Stomach (tissue), 9 donors: ENCODE measurements around the gene POLE2. TPM values are rescaled to one million over a fixed set of nuclear protein-coding genes. Genes with fewer than 3 reads are reported as not detected.

Source experiments
- DNase-seq, 2 donors: peaks; one replicate each; pipeline versions ENCODE4 v3.0.0 to v3.0.0-alpha.2; 2013 to 2019
- H3K27ac ChIP-seq, 5 donors: fragments of 200-600 bp in 4 of 5; sonication (generic) in 4 of 5; one replicate each; pipeline ENCODE4 v1.5.1; 2013 to 2019; ENCODE audit warnings: mild to moderate bottlenecking in 1 of 5, moderate library complexity in 1 of 5
- H3K27me3 ChIP-seq, 3 donors: fragments of 200-600 bp; sonication (generic); one replicate each; pipeline ENCODE4 v1.5.1; 2017 to 2019; ENCODE audit warnings: mixed run types in 1 of 3
- H3K36me3 ChIP-seq, 4 donors: fragments of 200-600 bp; sonication (generic); 1 replicate in 3 of 4; 2 replicates in 1 of 4; pipeline ENCODE4 v1.5.1; 2016 to 2019
- H3K4me1 ChIP-seq, 4 donors: fragments of 200-600 bp; sonication (generic); one replicate each; pipeline ENCODE4 v1.5.1; 2016 to 2019
- H3K4me3 ChIP-seq, 4 donors: fragments of 200-600 bp; sonication (generic) in 3 of 4; one replicate each; pipeline ENCODE4 v1.5.1; 2016 to 2019; ENCODE audit warnings: mild to moderate bottlenecking in 1 of 4
- H3K9me3 ChIP-seq, 4 donors: fragments of 200-600 bp; sonication (generic); one replicate each; pipeline ENCODE4 v1.5.1; 2016 to 2019
- EP300 ChIP-seq: sonication (generic); formaldehyde crosslinking; IDR thresholded peaks from one replicate; pipeline ENCODE4 v1.6.1; 2017; ENCODE audit warnings: antibody characterized with exemption
- POLR2A ChIP-seq, 4 donors: fragments of 450-650 bp; IDR thresholded peaks; one replicate each; pipeline ENCODE4 v1.6.1; 2016; ENCODE audit warnings: antibody characterized with exemption in 4 of 4, control low read depth in 2 of 4, mild to moderate bottlenecking in 1 of 4, moderate library complexity in 1 of 4
- POLR2AphosphoS5 ChIP-seq, 3 donors: sonication (generic); formaldehyde crosslinking; IDR thresholded peaks; one replicate each; pipeline ENCODE4 v1.6.1; 2016; ENCODE audit warnings: antibody characterized with exemption in 3 of 3
- WGBS, 5 donors: extraction: QIAGEN DNeasy Blood & Tissue Kit in 3 of 5; methylation state at CpG; one replicate each; pipeline versions ENCODE4 v1.1.5 to v1.1.7; 2013 to 2018; 5-methylcytosine and 5-hydroxymethylcytosine counted together
- intact Hi-C: fragments of 100-400 bp; cut with DNase I; formaldehyde crosslinking; loops from one replicate; pipeline ENCODE4 v1.15.1; 2023; ENCODE audit warnings: low total_unique reads
- polyA plus RNA-seq, 3 donors: library from polyadenylated mRNA; stranded (reverse); fragments of 200-250 nt; gene quantifications; one replicate each; pipeline ENCODE4 v1.2.3, GENCODE V29; 2013
- small RNA-seq, 4 donors: library from RNA; depleted of rRNA; stranded (forward); fragments of <200 nt; gene quantifications; one replicate each; pipeline ENCODE3, GENCODE V24; 2016
- total RNA-seq, 5 donors: library from RNA; depleted of rRNA; stranded (reverse); fragments of >200 nt; gene quantifications; one replicate each; pipeline versions ENCODE4 v1.1.0 to v1.2.3, GENCODE V29; 2014 to 2016
- TF ChIP-seq, protein P1 (sequence below), 7 experiments: fragments of 450-650 bp in 4 of 7; fragments of 200-600 bp in 3 of 7; sonication (generic) in 3 of 7; IDR thresholded peaks; one replicate each; pipeline ENCODE4 v1.5.1; 2016 to 2019; ENCODE audit warnings: antibody characterized with exemption in 7 of 7, control low read depth in 2 of 7, mild to moderate bottlenecking in 1 of 7
- donor health status: healthy with polysubstance abuse.
- donor health status: Bipolar disorder and iron deficiency.
- donor health status: healthy.

POLE2 gene
- total and polyA plus RNA-seq, 8 donors = 1.8 to 17.1 (median 5.2) TPM; not detected in 1

GRCh38 chr14:49594347-49595091 lies 93.5 kb downstream of the POLE2 start:
- Histone ChIP-seq H3K9me3 (no peaks in the 10 kb centered on the region), H3K27ac (peak overlapping the region in 1 of 5 donors; percentile 15), H3K4me3 (no peak overlapping the region), H3K4me1 (peaks cover 0 to 35% (median 13%) of the 10 kb centered on the region in 4 donors), H3K36me3 (no peaks in the 10 kb centered on the region), H3K27me3 (no peaks in the 10 kb centered on the region)
- intact Hi-C loops = no loop called here
- TF ChIP-seq POLR2A (IDR thresholded peaks at IDR 0.05) = no peak
- no peak for TF ChIP-seq POLR2AphosphoS5 (IDR thresholded peaks at IDR 0.05)
- TF ChIP-seq, protein P1, sequence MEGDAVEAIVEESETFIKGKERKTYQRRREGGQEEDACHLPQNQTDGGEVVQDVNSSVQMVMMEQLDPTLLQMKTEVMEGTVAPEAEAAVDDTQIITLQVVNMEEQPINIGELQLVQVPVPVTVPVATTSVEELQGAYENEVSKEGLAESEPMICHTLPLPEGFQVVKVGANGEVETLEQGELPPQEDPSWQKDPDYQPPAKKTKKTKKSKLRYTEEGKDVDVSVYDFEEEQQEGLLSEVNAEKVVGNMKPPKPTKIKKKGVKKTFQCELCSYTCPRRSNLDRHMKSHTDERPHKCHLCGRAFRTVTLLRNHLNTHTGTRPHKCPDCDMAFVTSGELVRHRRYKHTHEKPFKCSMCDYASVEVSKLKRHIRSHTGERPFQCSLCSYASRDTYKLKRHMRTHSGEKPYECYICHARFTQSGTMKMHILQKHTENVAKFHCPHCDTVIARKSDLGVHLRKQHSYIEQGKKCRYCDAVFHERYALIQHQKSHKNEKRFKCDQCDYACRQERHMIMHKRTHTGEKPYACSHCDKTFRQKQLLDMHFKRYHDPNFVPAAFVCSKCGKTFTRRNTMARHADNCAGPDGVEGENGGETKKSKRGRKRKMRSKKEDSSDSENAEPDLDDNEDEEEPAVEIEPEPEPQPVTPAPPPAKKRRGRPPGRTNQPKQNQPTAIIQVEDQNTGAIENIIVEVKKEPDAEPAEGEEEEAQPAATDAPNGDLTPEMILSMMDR (IDR thresholded peaks at IDR 0.05) = no peak
- TF ChIP-seq EP300 = no peak
- DNase-seq = peak in 1 of 2 donors; percentile 80
- 18 to 25% (median 24%) methylated on average over 4 of the region's 4 CpGs for whole genome bisulfite sequencing, 5 donors

Small RNAs within 50 kb of the gene (small RNA-seq; reads per million reads assigned to genes)
- gene AL139099.3 (0 reads per million in 4 donors), gene RNU6ATAC30P (0 reads per million in 4 donors)

Other genes with a start within 250 kb of the POLE2 start
- gene RPS29, start 101.8 kb downstream of the POLE2 start, total RNA-seq = 1,000 to 10,000 TPM in 4 of 5 donors, 100 to 1,000 TPM in 1; 422 to 7,374 (median 3,087) TPM
- gene RPS29, start 101.8 kb downstream of the POLE2 start, polyA plus RNA-seq = 1,000 to 10,000 TPM; 3,066 to 5,618 (median 3,985) TPM
- 10 to 100 TPM in 2 of 5 donors, 1 to 10 TPM in 2, under 1 TPM in 1; 0.45 to 14.7 (median 7.6) TPM for gene LRR1, start 89.3 kb downstream of the POLE2 start, total RNA-seq
- gene LRR1, start 89.3 kb downstream of the POLE2 start, polyA plus RNA-seq = 1 to 10 TPM; 6.9 to 9.5 (median 7.8) TPM
- gene RPL36AL, start 67.6 kb downstream of the POLE2 start, total RNA-seq = 100 to 1,000 TPM in 4 of 5 donors, 10 to 100 TPM in 1; 72.4 to 205 (median 186) TPM
- 100 to 1,000 TPM; 513 to 989 (median 610) TPM for gene RPL36AL, start 67.6 kb downstream of the POLE2 start, polyA plus RNA-seq
- gene MGAT2, start 67.4 kb downstream of the POLE2 start, total RNA-seq = 10 to 100 TPM in 4 of 5 donors, under 1 TPM in 1; 0.58 to 58.2 (median 20.0) TPM
- 10 to 100 TPM; 10.8 to 12.6 (median 11.3) TPM for gene MGAT2, start 67.4 kb downstream of the POLE2 start, polyA plus RNA-seq
- 10 to 100 TPM in 1 of 5 donors, 1 to 10 TPM in 4; 6.4 to 43.2 (median 9.2) TPM for gene DNAAF2, start 53.0 kb downstream of the POLE2 start, total RNA-seq
- gene DNAAF2, start 53.0 kb downstream of the POLE2 start, polyA plus RNA-seq = 1 to 10 TPM; 3.9 to 7.3 (median 5.7) TPM
- gene KLHDC1, start 4.9 kb upstream of the POLE2 start, total RNA-seq = 10 to 100 TPM in 1 of 5 donors, 1 to 10 TPM in 3, under 1 TPM in 1; 0.58 to 20.2 (median 1.3) TPM
- gene KLHDC1, start 4.9 kb upstream of the POLE2 start, polyA plus RNA-seq = 1 to 10 TPM in 2 of 3 donors, under 1 TPM in 1; 1.00 to 3.4 (median 3.0) TPM
- gene KLHDC2, start 79.9 kb upstream of the POLE2 start, total RNA-seq = 100 to 1,000 TPM in 3 of 5 donors, 10 to 100 TPM in 2; 55.4 to 258 (median 137) TPM
- gene KLHDC2, start 79.9 kb upstream of the POLE2 start, polyA plus RNA-seq = 10 to 100 TPM; 43.6 to 61.7 (median 45.4) TPM
- 100 to 1,000 TPM in 4 of 5 donors, 10 to 100 TPM in 1; 35.7 to 478 (median 107) TPM for gene NEMF, start 164.6 kb upstream of the POLE2 start, total RNA-seq
- 10 to 100 TPM; 14.8 to 30.2 (median 22.9) TPM for gene NEMF, start 164.6 kb upstream of the POLE2 start, polyA plus RNA-seq
- 100 to 1,000 TPM in 1 of 5 donors, 10 to 100 TPM in 4; 19.8 to 104 (median 54.9) TPM for gene ARF6, start 204.9 kb upstream of the POLE2 start, total RNA-seq
- gene ARF6, start 204.9 kb upstream of the POLE2 start, polyA plus RNA-seq = 10 to 100 TPM; 31.7 to 61.3 (median 35.0) TPM